H1 (cell line): Measurements from ENCODE around the gene CDK5. TPM values are rescaled to one million over a fixed set of nuclear protein-coding genes. Genes with fewer than 3 reads are reported as not detected.

Experiments used
- CHD2 ChIP-seq: IDR thresholded peaks from 2 replicates; pipeline ENCODE4 v1.6.1; 2012; ENCODE audit warnings: low read length, improper control_type of control experiment
- PHF8 ChIP-seq: fragments of 200-600 bp; sonication (generic); conservative IDR thresholded peaks from 2 replicates; pipeline ENCODE4 v1.7.1; 2012; ENCODE audit warnings: low read depth, mild to moderate bottlenecking, inconsistent platforms, low read length, moderate library complexity
- polyA plus RNA-seq, 7 experiments: library from polyadenylated mRNA; depleted of rRNA in 3 of 7; stranded (reverse) in 5 of 7; unstranded in 2 of 7; fragments of >200 nt in 5 of 7; fragments of 200-250 nt in 2 of 7; gene quantifications; 1 replicate in 5 of 7; 2 replicates in 1 of 7; 4 replicates in 1 of 7; pipeline versions ENCODE4 v1.2.1 to v1.2.3, GENCODE V29; 2011 to 2013; ENCODE audit warnings: missing spikeins in 2 of 7, mixed read lengths in 2 of 7
- total RNA-seq: library from RNA; stranded (reverse); fragmentation: NEBNext Ultra II Directional; extraction: Animal tissue kit (Norgen Biotek cat#: 25700); gene quantifications from 2 replicates; pipeline ENCODE4 v1.2.1, GENCODE V29; 2021
- TF ChIP-seq, protein P1 (sequence below): fragments of 300-600 bp; sonication (generic); IDR thresholded peaks from 2 replicates; pipeline ENCODE4 v1.7.1; 2012; ENCODE audit warnings: low read length, moderate library complexity, mild to moderate bottlenecking, inconsistent platforms; ENCODE audit not compliant: insufficient replicate concordance
- TF ChIP-seq, protein P2 (sequence below): IDR thresholded peaks from 2 replicates; pipeline ENCODE4 v1.6.1; 2012; ENCODE audit warnings: inconsistent platforms
- TF ChIP-seq, protein P3 (sequence below): IDR thresholded peaks from 2 replicates; pipeline ENCODE4 v1.6.1; 2012; ENCODE audit warnings: low read length, inconsistent platforms

CDK5 gene
- total and polyA plus RNA-seq, 2 of the 8 experiments (the other 6 are each of a cell fraction or from before 2014, with no cell fraction given): 22.8 to 37.2 TPM

DNA sequence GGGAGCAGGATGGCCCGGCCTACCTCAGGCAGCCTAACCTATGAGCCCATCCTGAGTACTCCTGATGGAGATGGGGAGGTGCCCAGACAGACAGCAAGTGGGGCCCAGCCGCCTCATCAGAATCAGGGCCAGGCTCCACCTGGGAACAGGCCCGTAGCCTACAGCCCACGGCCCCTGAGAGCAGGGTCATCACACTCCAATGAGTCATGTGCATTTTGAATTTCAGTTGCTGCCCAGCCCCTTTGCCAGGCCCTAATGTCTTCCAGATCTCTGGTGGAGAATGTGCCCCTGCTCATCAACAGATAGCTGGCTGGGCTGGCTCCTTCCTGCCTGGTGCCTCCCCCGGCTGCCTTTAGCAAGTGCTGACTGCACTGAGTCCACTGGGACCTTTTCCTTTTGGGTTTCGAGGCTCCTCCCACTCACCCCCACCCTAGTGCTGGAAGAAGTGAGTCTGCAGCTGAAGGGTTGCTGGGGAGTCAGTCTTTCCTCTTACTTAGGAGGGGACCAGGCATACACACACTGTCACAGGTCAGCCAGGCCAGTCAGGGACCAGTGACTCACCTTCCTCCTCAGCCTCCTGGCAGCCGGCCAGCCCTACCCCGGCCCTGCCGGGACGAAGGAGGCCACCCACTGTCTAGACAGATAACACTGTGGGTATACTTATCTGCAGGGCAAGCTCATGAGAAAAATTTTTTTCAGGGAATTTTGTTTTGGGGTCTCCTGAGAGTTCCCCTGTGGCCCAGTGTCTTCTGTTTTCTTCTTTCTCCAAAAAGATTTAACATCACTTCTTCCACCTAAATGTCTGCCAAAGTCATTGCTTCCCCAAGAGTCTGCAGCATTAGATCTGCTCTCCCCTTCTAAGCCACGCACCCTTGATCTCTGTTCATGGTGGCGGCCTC is 18.5 kb downstream of the CDK5 start (continued):
- TF ChIP-seq, protein P1, sequence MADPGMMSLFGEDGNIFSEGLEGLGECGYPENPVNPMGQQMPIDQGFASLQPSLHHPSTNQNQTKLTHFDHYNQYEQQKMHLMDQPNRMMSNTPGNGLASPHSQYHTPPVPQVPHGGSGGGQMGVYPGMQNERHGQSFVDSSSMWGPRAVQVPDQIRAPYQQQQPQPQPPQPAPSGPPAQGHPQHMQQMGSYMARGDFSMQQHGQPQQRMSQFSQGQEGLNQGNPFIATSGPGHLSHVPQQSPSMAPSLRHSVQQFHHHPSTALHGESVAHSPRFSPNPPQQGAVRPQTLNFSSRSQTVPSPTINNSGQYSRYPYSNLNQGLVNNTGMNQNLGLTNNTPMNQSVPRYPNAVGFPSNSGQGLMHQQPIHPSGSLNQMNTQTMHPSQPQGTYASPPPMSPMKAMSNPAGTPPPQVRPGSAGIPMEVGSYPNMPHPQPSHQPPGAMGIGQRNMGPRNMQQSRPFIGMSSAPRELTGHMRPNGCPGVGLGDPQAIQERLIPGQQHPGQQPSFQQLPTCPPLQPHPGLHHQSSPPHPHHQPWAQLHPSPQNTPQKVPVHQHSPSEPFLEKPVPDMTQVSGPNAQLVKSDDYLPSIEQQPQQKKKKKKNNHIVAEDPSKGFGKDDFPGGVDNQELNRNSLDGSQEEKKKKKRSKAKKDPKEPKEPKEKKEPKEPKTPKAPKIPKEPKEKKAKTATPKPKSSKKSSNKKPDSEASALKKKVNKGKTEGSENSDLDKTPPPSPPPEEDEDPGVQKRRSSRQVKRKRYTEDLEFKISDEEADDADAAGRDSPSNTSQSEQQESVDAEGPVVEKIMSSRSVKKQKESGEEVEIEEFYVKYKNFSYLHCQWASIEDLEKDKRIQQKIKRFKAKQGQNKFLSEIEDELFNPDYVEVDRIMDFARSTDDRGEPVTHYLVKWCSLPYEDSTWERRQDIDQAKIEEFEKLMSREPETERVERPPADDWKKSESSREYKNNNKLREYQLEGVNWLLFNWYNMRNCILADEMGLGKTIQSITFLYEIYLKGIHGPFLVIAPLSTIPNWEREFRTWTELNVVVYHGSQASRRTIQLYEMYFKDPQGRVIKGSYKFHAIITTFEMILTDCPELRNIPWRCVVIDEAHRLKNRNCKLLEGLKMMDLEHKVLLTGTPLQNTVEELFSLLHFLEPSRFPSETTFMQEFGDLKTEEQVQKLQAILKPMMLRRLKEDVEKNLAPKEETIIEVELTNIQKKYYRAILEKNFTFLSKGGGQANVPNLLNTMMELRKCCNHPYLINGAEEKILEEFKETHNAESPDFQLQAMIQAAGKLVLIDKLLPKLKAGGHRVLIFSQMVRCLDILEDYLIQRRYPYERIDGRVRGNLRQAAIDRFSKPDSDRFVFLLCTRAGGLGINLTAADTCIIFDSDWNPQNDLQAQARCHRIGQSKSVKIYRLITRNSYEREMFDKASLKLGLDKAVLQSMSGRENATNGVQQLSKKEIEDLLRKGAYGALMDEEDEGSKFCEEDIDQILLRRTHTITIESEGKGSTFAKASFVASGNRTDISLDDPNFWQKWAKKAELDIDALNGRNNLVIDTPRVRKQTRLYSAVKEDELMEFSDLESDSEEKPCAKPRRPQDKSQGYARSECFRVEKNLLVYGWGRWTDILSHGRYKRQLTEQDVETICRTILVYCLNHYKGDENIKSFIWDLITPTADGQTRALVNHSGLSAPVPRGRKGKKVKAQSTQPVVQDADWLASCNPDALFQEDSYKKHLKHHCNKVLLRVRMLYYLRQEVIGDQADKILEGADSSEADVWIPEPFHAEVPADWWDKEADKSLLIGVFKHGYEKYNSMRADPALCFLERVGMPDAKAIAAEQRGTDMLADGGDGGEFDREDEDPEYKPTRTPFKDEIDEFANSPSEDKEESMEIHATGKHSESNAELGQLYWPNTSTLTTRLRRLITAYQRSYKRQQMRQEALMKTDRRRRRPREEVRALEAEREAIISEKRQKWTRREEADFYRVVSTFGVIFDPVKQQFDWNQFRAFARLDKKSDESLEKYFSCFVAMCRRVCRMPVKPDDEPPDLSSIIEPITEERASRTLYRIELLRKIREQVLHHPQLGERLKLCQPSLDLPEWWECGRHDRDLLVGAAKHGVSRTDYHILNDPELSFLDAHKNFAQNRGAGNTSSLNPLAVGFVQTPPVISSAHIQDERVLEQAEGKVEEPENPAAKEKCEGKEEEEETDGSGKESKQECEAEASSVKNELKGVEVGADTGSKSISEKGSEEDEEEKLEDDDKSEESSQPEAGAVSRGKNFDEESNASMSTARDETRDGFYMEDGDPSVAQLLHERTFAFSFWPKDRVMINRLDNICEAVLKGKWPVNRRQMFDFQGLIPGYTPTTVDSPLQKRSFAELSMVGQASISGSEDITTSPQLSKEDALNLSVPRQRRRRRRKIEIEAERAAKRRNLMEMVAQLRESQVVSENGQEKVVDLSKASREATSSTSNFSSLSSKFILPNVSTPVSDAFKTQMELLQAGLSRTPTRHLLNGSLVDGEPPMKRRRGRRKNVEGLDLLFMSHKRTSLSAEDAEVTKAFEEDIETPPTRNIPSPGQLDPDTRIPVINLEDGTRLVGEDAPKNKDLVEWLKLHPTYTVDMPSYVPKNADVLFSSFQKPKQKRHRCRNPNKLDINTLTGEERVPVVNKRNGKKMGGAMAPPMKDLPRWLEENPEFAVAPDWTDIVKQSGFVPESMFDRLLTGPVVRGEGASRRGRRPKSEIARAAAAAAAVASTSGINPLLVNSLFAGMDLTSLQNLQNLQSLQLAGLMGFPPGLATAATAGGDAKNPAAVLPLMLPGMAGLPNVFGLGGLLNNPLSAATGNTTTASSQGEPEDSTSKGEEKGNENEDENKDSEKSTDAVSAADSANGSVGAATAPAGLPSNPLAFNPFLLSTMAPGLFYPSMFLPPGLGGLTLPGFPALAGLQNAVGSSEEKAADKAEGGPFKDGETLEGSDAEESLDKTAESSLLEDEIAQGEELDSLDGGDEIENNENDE: no peak
- TF ChIP-seq, protein P2, sequence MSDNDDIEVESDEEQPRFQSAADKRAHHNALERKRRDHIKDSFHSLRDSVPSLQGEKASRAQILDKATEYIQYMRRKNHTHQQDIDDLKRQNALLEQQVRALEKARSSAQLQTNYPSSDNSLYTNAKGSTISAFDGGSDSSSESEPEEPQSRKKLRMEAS: no peak
- TF ChIP-seq PHF8 (no peak), CHD2 (no peak)
- TF ChIP-seq, protein P3, sequence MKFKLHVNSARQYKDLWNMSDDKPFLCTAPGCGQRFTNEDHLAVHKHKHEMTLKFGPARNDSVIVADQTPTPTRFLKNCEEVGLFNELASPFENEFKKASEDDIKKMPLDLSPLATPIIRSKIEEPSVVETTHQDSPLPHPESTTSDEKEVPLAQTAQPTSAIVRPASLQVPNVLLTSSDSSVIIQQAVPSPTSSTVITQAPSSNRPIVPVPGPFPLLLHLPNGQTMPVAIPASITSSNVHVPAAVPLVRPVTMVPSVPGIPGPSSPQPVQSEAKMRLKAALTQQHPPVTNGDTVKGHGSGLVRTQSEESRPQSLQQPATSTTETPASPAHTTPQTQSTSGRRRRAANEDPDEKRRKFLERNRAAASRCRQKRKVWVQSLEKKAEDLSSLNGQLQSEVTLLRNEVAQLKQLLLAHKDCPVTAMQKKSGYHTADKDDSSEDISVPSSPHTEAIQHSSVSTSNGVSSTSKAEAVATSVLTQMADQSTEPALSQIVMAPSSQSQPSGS: no peak
- TF ChIP-seq, all 59 proteins: peak for 0
